Measurements from ENCODE around the gene VIT.
"Not testable (repeated sequence)": the region's sequence is repeated elsewhere in the genome, so short reads cannot be mapped to it uniquely, and the experiment has no call there.

Gene VIT

DNA sequence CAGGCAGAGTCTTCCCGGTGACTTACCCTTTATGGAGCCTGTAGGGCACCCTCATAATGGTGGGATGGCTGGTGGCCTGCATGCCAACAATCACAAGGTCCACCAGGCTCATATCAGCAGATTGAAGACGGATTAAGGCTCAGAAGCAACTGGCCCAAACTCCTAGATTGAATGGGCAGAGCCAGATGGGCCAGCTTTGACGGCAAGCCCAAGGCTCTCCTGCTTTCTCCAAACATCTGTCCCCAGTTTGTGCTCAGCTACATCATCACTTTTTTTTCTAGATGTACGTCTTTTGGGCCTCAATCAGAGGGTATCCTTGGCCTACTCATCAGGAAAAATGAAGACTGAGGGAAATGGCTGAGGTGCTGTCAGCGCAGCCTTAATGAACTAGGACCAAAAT is 114.6 kb downstream of the VIT start:
- no peak for DNase-seq

- DNase-seq, result no peak
These were observed 115.7 kb downstream of the VIT start for GRCh38 chr2:36812196-36812595.

GRCh38 chr2:36818542-36818941 is 122.0 kb downstream of the VIT start:
- DNase-seq, result no peak

- no peak for DNase-seq
These were observed 122.7 kb downstream of the VIT start for GRCh38 chr2:36819095-36819711.

DNA sequence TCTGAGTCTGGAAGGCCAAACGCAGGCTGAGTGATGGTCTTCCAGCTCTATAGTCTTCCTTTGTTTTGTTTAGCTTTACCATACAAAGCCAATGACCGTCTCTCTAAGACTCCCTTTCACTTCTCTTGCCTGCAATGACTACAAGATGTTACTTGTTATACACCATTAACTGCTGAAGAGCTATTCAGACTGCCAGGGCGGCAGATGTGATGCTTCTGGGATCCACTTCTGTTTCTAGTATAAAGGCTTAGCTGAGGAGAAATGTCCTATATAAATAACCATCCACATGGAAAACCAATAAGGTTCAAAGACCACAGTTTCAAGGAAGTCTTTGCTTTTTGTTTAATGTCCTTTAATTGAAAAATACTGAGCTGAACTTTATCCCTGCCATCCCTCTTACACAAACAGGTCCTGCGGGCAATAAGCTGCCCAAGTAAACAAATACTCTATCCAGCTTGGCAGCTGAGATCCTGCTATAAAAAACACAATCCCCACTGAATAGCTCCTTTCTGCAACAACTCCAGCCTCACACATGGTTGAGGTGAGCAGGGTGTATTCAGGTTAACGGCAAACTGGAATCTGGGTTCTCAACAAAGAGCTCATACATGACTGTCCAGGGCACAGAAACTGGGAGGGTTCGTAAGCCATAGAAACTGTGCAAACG is 124.6 kb downstream of the VIT start:
- peak; percentile 98 for DNase-seq

GRCh38 chr2:36823862-36824261 is 127.4 kb downstream of the VIT start:
- no peak for DNase-seq

DNA sequence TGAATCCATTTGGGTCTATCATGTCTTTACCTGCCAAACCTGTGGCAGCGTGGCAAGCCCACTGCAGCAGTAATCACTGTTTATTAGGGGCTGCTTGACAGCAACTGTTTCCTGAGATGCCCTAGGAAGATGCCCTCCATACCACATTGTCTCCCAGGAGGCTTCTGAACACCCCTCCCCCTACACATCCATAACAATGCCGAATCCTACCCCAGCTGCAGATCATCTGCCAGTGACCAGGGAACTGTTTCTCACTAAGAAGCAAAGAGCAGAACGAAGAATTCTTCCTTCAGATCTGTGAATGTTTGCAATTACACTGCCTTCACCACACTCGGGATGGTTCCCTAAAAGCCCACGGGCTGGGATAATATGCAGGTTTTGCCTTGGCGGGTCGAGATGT is 127.8 kb downstream of the VIT start:
- no peak for DNase-seq

DNA sequence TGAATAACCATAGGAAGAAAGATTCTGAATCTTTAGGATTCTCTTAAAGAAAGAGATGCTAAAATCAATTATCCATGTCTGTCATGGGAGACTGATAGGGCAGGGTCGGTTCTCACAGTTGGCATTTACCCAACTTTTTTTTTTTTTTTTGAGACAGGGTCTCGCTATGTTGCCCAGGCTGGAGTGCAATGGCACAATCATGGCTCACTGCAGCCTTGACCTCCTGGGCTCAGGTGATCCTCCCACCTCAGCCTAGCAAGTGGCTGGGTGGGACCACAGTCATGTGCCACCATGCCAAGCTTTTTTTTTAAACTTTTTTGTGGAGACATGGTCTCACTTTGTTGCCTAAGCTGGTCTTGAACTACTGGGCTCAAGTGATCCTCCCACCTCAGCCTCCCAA is 128.2 kb downstream of the VIT start:
- DNase-seq, result not testable (repeated sequence)

GRCh38 chr2:36831185-36831584 is 134.7 kb downstream of the VIT start:
- DNase-seq, result no peak

DNA sequence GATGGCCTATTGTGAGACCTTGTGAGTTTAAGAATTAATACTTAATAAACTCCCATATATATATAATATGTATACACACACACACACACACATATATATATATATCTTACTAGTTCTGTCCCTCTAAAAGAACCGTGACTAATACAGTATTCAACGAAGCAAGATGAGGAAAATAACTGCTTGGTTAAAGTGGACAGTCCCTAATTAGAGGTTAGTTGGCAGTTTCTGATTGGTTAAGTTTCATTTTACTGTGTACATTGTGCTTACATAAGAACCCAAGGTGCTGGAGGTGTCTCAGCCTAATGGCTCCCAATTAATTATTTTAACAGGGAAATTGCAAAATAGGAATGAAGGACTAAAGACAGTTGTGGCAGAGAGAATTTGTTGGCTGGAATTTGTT is 137.7 kb downstream of the VIT start:
- no peak for DNase-seq

- no peak for DNase-seq
These were observed 138.4 kb downstream of the VIT start for GRCh38 chr2:36834731-36835524.

DNA sequence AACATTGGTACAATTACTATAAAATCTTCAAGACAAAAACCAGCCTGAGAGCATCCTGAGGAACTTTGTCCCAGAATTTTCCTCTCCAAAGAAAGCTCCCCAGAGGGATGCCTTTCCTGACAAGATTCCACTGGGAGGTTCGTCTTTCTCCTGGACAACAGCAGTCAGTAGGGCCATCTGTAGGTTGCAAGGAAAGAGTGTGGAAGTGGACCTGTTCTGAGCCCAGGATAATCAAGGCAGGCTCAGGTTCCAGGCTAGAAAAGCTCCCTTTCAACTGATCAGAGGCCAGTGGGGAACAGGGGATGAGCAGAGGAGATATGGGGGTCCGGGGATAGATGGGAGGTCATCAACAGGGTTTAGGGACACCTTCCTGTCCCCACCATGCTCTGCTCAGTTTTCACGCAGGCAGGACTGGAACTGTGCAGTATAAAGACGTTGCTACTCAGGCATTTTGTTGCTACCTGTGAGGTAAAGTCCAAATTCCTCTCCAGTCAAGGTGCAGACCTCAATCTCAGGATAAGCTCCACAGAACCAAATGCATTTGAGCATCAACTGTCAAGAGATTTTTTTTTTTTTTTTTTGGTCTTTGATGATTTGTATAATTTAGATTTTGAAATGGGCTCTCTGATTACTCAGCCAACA is 143.6 kb downstream of the VIT start:
- no peak for DNase-seq

DNA sequence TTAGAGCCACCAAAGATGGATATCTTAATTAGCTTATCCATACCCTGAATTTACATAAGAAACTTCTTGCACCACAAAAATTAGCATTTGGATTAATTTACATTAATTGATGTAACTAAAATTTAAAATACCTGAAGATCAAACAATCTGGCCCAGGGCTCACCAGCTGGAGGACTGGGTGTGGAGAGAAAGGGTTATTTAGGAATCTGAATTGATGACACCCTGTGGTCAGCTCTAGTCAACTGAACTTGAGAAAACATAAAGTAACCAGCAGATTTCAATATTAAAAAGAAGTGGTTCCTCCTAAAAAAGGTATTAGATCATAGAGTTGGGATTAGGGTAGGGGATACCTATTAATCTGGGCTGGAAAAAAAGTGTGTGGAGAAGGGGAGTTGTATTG is 147.3 kb downstream of the VIT start:
- no peak for DNase-seq

DNA sequence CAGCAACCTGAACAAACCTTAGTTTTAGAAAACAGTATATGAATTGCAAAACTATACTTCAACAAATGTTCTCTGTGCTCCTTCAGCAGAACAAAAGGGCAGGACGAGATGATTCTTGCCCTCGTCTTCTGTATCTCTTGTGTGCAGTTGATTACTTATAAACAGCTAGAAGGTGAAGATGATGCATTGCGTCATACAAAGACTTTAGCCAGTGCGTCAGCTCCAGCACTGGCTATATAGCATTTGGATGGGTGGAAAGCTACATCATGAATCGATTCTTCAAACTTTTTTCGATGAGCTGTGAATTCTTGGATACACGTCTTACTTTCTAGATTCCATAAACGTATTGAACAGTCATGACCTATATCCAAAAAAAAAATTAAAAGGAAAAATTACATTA is 152.8 kb downstream of the VIT start:
- DNase-seq, result no peak

DNA sequence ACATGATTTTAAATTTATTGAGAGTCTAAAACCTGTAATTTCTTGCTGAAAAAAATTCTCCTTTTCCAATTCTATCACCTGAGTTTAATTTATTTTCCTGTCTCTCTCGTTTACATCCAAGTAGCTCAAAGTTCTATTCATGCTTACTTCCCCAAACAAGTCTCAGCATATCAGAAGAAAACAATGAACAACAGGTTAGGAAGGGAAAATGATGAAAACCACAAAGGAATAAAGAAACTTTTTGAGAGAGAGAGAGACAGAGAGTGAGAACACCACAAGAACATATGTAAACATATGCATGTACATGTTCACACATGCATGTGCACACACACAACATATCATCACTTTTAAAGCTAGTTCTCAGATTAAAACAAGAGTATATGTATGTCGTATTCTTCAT is 157.7 kb downstream of the VIT start:
- DNase-seq, result no peak

GRCh38 chr2:36855429-36855828 is 158.9 kb downstream of the VIT start:
- no peak for DNase-seq

GRCh38 chr2:36857713-36858112 is 161.2 kb downstream of the VIT start:
- DNase-seq, result no peak

DNA sequence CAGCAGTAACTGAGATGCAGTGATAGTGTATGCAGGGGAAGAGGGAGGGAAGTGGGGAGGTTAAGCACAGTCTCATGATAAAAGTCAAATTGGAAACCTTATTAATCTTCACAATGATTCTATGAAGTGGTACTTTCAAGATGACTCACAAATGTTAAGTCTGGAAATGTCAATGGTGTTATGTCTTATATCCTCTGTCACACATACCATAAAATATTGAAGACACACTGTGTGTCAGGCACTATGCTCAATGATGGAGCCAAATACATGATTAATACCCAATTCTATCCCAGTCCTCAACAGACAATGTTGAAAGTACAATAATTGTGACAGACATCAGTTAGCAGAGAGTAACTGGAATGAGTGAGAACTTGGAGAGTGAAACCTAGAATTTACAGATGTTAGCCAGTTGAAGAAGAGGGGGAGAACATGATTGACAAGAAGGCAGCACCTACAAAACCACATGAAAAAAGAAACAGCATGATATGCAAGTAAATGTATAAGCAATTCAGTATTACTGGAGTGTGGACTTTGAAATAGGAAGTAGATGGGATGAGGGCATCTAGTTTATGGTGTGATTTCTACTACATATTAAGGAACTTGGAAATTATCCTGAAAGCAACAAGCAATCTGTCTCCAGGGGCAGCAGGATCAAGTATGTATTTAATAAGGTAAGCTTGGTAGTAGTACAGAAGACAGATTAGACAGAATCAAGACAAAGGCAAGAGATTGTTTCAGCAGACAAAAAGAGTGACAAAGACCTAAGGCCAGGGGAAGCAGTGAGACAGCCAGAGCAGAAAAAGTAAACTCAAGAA is 162.3 kb downstream of the VIT start:
- DNase-seq, result no peak

- no peak for DNase-seq
These were observed 162.9 kb downstream of the VIT start for GRCh38 chr2:36859366-36859792.

DNA sequence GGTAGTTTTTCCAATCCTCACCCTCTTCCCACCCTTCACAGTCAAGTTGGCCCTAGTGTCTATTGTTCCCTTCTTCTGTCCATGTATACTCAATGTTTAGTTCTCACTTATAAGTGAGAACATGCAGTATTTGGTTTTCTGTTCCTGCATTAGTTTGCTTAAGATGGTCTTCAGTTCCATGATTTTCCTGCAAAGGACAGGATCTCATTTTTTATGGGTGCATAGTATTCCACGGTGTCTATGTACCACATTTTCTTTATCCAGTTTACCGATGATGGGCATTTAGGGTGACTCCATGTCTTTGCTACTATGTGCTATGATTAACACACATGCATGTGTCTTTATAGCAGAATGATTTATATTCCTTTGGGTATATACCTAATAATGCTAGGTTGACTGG is 165.4 kb downstream of the VIT start:
- no peak for DNase-seq

Measured in DMS79 (cell line).